Activated CD8-positive, alpha-beta memory T cell treated with anti-CD3 and anti-CD28 coated beads for 48 hours (primary cell): ENCODE results near the gene LIN37.

Source experiments
- DNase-seq, 3 experiments: peaks; one replicate each; pipeline ENCODE4 v3.0.0-alpha.2; 2020; ENCODE audit warnings: low read depth in 2 of 3, low spot score in 2 of 3

The LIN37 gene

GRCh38 chr19:35734273-35734672, 14.1 kb upstream of the LIN37 start:
- no peak for DNase-seq

- DNase-seq: no peak
Observed at GRCh38 chr19:35734889-35735288, 13.5 kb upstream of the LIN37 start.

GRCh38 chr19:35736913-35737886, 11.2 kb upstream of the LIN37 start:
- no peak for DNase-seq

GRCh38 chr19:35738021-35738886, 10.1 kb upstream of the LIN37 start:
- no peak for DNase-seq

GRCh38 chr19:35738887-35739229, 9.5 kb upstream of the LIN37 start:
- DNase-seq: no peak

GRCh38 chr19:35739275-35740107, 8.9 kb upstream of the LIN37 start:
- no peak for DNase-seq

- no peak for DNase-seq
Observed at GRCh38 chr19:35740108-35740422, 8.3 kb upstream of the LIN37 start.

- DNase-seq: peak; percentile 82 to 90 (median 89)
Observed at GRCh38 chr19:35740423-35741202, 7.8 kb upstream of the LIN37 start.

GRCh38 chr19:35741203-35741515, 7.2 kb upstream of the LIN37 start:
- no peak for DNase-seq

GRCh38 chr19:35742121-35742724, 6.2 kb upstream of the LIN37 start, which contains the start of gene IGFLR1:
IGFLR1 (minus strand) TSS chr19:35742452; CDS start chr19:35741180, 1,272 bp downstream.
- DNase-seq: peak; percentile 51 to 60 (median 54)

GRCh38 chr19:35743640-35744429, 4.5 kb upstream of the LIN37 start:
- no peak for DNase-seq

- peak; percentile 73 to 83 (median 79) for DNase-seq
Observed at GRCh38 chr19:35744430-35745327, 3.7 kb upstream of the LIN37 start.

GRCh38 chr19:35745328-35746086, 2.9 kb upstream of the LIN37 start, which contains the start of the genes PSENEN and U2AF1L4:
PSENEN (plus strand) TSS chr19:35745651; CDS start chr19:35745931, 280 bp downstream.
U2AF1L4 (minus strand) TSS chr19:35745418; CDS start chr19:35745391, 27 bp downstream.
- peak; percentile 82 to 94 (median 85) for DNase-seq

GRCh38 chr19:35746087-35746462, 2.3 kb upstream of the LIN37 start:
- no peak for DNase-seq

GRCh38 chr19:35746531-35746930, 1.8 kb upstream of the LIN37 start:
- DNase-seq: no peak

GRCh38 chr19:35750167-35750566, 1.8 kb downstream of the LIN37 start:
- DNase-seq: no peak
